HG03342 (cell line): Measurements from ENCODE around the gene ELAVL1.
"Not testable (repeated sequence)": the region's sequence is repeated elsewhere in the genome, so short reads cannot be mapped to it uniquely, and the experiment has no call there.

Source experiments
- ATAC-seq: cut with Tn5 transposase; IDR thresholded peaks from one replicate; pipeline ENCODE4 v1.9.1; 2021; ENCODE audit warnings: mild to moderate bottlenecking, moderate library complexity; ENCODE audit not compliant: unreplicated experiment

Gene ELAVL1

DNA sequence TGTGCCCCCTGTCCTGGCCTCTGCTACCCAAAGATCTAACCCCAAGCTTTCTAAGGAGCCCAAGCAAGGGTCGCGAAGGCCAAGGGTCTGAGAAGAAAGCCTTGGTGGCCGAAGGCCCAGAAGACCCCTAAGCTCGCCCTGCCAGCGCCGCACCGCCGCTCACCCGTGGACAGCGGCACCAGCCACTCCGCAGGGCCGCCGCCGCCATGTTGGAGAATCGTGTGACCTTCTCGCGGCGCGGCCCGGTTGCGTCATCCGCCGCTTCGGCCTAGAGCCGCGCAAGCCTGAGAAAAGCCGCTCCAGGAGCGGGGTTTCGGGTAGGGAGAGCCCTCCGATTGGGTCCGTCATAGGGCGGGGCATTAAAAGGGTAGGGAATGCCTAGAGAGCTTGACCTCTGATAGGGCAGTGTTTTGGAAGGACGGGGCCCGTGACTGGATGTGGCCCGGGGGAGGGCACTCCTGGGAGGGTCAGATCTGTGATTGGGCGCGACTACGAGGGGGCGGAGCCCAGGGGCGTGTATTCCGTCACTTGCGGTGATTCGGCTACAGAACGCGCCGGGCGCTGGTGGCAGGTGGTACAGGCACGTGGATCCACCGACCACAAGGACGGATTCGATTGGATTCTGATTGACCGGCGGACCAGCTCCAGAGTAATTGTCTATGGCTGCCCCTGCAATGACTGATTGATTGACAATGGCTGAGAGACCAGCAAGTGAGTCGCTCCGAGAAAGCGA, 61.8 kb downstream of the ELAVL1 start, which contains the start of gene TIMM44:
TIMM44 (minus strand) TSS at position 223 of the 733 bp plus-strand sequence; CDS start at position 208, 15 bp downstream.
- peak; percentile 94 for ATAC-seq

DNA sequence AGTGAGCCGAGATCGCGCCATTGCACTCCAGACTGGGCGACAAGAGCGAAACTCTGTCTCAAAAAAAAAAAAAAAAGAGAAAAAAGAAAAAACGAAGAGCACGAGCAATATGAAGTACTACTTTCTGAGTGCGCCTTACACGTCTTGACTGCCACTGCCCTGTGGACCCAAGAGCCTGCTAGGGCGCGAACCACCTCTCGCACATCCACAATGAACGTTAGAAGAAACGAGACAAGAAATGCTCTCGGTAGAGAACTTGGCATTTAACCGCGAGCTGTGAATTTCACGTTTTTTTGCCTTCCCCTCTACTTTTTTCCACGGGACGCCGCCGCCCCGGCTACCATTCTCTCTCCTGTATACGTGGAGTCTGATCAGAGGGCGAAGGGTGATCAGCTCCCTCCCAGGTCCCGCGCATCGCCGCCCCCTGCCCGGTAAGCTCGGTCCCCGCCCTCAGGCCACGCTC, 62.4 kb downstream of the ELAVL1 start:
- ATAC-seq: no peak

- no peak for ATAC-seq
Measured at GRCh38 chr19:7941895-7942596, 63.4 kb downstream of the ELAVL1 start.

- no peak for ATAC-seq
Measured at GRCh38 chr19:7940841-7941240, 64.6 kb downstream of the ELAVL1 start.

GRCh38 chr19:7934766-7935165, 70.7 kb downstream of the ELAVL1 start:
- no peak for ATAC-seq

DNA sequence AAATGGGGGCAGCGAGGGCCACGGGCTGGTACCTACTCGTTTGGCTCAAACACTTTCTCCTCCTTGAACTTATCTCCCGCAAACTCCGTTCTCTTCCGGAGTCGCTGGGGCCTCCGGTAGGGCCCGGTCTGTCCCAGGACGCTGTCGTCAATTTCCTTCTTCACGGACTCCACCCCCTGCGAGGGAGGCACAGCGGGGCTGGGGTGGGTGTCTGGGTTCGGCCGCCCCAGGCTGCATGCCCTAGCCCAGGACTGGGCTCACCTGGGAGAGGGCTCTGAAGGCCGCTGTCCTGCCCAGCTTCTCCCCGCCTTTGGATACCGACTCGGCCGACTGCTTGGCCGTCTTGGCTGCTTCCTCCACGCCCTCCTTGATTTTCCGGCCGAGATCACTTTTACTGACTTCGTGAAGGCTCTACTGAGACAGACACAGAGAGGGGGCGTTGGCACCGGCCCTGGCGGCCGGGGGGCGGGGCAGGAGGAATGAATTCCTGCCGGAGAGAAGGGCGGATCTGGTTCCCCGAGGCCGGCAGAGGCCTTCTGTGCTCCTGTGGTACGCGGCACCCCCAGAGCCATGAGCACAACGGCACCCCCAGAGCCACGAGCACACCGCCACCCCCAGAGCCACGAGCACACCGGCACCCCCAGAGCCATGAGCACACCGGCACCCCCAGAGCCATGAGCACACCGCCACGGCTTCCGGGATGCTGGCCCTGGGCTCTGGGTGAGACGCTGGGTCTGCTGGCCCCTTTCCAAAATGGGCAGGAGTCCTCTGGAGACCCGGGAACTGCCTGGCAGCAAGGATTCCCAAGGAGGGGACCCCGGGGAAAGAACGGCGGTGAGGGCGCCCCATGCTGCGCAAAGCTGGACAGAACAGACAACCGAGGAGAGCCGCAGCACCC, 71.4 kb downstream of the ELAVL1 start:
- no peak for ATAC-seq

DNA sequence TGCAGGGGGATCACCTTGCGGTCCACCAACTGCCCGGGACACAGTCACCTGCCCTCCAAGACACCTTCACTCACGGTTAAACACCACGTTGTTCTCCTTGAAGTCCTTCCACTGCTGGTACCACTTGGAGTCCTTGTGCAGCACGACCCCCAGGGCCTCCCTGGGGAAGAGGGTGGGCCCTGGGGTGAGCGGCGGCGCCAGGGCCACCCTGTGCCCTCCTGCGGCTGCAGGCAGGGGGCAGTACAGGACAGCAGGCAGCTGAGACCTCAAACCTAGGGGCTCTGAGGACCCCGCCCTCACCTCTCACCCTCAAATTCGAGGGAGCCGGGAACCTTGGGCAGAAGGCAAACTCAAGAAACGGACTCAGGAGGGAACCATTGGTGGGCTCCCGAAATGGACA, 72.0 kb downstream of the ELAVL1 start:
- no peak for ATAC-seq

DNA sequence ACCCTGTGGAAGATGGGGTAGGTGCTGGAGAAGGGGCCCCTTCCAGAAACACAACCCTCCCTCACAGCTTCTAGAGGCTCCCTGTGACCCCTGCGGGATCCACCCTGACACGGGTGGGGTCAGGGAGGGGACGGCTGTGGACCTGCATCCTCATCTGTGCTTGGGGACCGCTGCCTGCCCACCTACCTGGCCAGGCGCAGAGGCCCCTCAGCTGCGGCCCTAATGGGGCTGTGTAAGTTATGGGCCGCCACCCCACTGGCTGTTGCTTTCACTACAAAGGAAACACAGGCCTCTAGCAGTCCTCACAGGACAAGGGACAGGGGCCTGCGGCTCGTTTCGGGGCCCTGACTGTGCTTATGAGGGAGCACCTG, 72.5 kb downstream of the ELAVL1 start:
- ATAC-seq: no peak

- ATAC-seq: no peak
Measured at GRCh38 chr19:7932276-7932929, 73.0 kb downstream of the ELAVL1 start.

DNA sequence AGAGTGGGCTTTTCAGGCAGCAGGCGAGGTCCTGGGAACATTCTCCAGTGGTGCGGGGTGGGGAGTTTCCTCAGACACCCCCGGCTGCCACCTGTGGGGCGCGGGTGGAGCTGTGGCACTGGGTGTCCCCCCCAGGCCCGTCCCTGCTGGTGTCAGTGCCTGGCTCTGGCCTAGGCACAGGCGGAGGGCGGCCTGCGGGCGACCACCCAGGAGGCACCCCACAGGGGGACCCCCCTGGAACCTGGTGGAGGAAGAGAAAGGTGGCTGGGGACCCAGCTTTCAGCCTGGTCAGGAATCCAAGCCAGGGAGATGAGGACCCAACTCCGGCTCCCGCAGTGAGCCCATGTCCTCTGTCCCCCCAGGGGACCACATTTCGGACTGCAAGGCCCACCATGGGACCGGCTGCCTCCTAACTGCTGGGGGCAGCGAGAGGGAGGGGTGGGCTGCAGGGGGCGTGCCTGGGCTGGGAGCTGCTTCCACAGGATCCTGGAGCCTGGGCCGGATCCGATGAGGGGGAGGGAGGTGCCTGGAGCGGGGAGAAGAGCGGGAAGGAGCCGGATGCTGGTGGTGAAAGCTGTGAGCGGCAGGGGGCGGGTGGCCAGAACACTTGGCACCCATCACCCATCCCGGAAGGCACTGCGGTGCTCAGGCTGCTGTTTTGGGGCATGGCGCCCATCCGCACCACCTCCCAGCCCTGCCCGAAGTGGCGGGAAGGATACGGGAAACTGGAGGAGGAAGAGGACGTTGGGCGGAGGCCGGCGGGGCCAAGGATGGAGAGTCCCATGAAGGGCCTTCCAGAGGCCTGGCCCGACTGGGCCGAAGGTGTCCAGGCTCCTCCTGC, 74.0 kb downstream of the ELAVL1 start:
- no peak for ATAC-seq

GRCh38 chr19:7930765-7931164, 74.7 kb downstream of the ELAVL1 start:
- ATAC-seq: no peak

- not testable (repeated sequence) for ATAC-seq
Measured at GRCh38 chr19:7930030-7930429, 75.4 kb downstream of the ELAVL1 start.

DNA sequence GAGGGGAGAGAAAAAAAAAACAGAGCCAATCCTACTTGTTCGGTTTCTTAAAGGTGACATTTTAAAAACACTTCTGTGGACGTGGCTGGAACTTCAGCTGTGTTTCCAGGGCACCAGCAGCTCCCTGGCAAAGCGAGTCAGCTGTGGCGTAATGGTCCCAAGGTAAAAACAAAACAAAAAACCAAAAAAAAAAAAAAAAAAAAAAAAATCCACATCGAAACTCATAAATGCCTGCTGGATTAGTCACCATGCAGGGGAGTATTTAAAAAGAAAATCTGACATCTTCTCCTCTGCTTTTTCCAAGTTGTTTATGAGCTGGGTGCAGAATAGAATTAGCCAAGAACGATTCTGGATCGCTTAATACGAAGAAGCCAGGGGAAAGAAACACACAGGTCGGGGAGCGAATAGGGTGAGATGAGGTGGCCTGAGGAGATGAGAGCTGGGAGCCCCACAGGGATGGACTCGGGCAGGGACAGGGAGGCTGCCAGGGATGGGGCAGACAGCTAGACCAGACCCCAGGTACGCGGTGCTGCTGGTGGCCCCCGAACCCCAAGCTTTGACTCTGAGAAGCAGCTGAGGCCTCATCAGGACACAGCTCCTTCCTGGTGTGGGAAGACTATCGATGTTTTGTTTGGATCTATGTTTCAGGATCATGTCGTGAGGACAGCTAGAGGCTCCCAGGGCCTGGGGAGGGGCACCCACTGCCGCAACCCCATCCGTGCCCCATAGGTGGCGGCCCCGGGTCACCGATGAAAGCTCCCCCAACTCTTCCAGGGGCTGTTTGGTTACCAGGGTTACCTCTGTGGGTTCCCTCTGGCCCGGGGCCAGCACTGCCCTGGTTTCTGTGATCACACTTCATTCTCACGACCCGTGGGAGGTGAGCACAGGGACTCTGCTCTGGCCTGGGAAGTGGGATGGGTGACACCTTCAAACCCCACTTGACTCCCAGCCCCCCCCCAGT, 76.4 kb downstream of the ELAVL1 start:
- ATAC-seq: no peak

DNA sequence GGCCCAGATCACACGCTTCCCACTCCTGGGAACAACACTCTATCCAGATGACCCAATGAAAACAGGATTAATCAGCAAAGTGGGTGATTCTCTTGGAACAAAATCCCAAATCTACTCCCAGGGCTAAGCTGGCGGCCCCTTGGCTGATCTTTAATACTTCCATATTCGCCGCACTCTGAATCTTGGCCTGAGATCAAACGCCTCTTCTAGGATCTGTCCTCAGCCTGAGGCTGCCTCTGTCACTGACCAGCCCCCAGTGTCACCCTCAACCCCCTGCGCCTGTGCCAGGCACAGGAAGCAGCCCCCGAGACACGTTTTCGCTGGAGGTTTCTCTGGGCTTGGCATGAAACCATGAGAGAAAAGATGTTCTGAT, 77.1 kb downstream of the ELAVL1 start:
- ATAC-seq: no peak

GRCh38 chr19:7927605-7928333, 77.7 kb downstream of the ELAVL1 start:
- ATAC-seq: no peak

- ATAC-seq: no peak
Measured at GRCh38 chr19:7926727-7927604, 78.5 kb downstream of the ELAVL1 start.

DNA sequence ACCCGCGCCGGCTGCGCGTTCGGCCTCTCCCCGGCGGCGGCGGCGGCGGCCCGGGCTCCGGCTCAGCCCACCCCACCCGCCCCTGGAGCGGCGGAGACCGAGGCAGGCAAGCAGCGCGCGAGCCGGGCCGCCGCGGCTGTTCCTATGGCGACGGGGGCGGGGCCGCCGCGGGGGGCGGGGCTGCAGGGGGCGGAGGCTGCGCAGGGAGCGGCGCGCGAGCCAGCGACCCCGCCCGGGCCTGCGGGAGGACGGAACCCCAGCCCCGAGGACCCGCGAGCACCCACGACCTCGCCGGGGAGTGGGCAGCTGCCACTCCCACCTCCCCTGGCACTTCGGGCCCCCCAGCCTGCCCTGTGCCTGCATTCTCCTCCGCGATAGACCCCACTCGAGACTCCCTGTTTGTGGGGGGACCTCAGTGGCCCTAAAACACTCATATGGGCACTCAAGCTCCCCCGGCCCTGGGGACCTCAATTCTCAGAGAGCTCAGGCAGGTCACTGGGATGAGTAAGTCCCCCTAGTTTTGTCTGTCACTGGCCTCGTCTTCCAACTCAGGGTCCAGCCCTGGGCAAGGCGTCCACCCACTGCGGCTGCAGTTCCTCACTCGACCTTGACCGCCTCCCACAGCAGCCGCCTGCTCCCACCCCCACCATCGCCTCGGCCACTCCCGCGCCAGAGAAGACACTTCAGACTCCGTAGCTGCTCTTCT, 79.3 kb downstream of the ELAVL1 start, which contains the start of gene CTXN1:
CTXN1 (minus strand) TSS at position 115 of the 706 bp plus-strand sequence. CDS start 597 bp downstream, outside the sequence.
- ATAC-seq: no peak
